Thyroid gland (tissue), 4 donors: ENCODE data around the gene ABCA4.

Experiments
- CTCF ChIP-seq, 6 experiments: fragments of 200-600 bp in 3 of 6; fragments of 450-650 bp in 3 of 6; sonication (generic) in 3 of 6; IDR thresholded peaks; one replicate each; pipeline ENCODE4 v1.5.1; 2016 to 2019; ENCODE audit warnings: antibody characterized with exemption in 6 of 6, mild to moderate bottlenecking in 2 of 6, inconsistent platforms in 1 of 6, moderate library complexity in 1 of 6
- POLR2A ChIP-seq, 2 donors: fragments of 450-650 bp; IDR thresholded peaks; one replicate each; pipeline ENCODE4 v1.6.1; 2017; ENCODE audit warnings: antibody characterized with exemption in 2 of 2, mild to moderate bottlenecking in 2 of 2, moderate library complexity in 1 of 2

- no peak for TF ChIP-seq CTCF (IDR thresholded peaks at IDR 0.05)
- TF ChIP-seq POLR2A (IDR thresholded peaks at IDR 0.05), result no peak
Measured at GRCh38 chr1:93955765-93956164, 165.2 kb downstream of the ABCA4 start.
